Measurements from ENCODE around the gene EVA1A.

The EVA1A gene

DNA sequence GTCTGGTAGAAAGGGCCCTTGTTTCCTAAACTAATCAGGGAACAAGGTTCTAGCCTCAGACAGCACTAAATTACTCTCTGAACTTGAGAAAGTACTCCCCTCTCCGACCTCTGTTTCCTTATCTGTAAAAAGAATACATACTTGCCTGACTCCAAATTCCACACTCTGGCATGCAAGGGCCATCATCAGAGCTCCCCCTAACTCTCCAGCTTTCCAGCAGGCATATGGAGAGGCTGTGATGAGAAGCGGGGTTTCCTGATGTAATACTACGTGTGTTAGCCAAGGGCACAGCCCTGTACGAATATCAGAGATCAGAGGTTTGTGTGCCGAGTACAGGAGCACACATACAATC is 1.8 kb upstream of the EVA1A start:
- Histone ChIP-seq H3K27me3 (ENCODE audit: control insufficient read depth, insufficient read depth, low read length) (no peaks in the 10 kb centered on the region), H3K9me3 (ENCODE audit: control insufficient read depth, insufficient read depth, low read length) (no peaks in the 10 kb centered on the region), H3K27ac (ENCODE audit: low read length) (no peak overlapping the region), H3K4me3 (ENCODE audit: low read length) (no peak overlapping the region), H3K4me1 (ENCODE audit: control insufficient read depth, insufficient read depth, low read length) (no peaks in the 10 kb centered on the region), H3K36me3 (ENCODE audit: control insufficient read depth, insufficient read depth, low read length) (no peaks in the 10 kb centered on the region)
- no peak for DNase-seq (ENCODE audit: low read depth, low spot score)
- WGBS (ENCODE audit: insufficient coverage, insufficient read length) = no CpG with 5 or more reads among the region's 5 CpGs

DNA sequence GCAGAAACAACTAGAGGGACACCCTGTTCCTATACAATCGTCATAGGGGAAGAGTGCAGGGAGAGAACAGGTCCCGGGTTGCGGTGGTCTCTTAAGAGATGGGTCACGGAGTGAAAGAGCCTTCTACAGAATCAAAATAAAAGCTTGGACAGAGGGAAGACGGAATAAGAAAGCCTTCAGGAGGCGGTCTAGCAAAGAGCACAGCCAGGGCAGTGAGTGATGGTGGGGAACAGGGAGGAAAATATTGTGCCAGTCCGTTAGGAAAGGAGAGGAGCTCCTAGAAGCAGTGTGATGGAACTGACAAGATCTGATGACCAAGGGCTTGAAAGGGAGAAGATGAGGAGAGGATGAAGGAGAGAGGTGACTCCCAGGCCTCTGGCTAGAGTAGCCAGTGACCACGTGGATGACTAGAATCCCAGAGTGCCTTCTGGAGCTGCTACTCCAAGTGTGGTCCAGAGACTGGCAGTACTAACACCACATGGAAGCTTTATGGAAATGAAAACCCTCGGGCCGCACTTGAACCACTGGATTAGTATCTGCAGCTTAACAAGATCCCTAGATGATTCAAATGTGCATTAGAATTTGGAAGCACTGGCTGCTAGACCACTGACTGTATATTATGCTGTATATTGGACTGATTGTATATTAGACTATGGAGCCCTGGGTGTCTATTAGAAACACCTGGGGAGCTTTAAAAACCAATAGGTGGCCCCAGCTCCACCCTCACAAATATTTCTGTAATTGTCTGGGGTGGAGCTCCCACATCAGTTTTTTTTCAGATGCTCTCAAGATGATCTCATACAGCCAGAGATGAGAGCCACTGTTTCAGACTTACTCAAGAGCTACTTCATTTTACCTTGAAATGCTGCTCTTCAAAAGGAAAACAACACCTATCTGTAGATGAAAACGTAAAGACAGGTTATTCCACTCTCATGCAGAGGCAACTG is 1.1 kb upstream of the EVA1A start:
- no peak for DNase-seq (ENCODE audit: low read depth, low spot score)
- H3K27ac ChIP-seq (ENCODE audit: low read length) = no peak overlapping the region

DNA sequence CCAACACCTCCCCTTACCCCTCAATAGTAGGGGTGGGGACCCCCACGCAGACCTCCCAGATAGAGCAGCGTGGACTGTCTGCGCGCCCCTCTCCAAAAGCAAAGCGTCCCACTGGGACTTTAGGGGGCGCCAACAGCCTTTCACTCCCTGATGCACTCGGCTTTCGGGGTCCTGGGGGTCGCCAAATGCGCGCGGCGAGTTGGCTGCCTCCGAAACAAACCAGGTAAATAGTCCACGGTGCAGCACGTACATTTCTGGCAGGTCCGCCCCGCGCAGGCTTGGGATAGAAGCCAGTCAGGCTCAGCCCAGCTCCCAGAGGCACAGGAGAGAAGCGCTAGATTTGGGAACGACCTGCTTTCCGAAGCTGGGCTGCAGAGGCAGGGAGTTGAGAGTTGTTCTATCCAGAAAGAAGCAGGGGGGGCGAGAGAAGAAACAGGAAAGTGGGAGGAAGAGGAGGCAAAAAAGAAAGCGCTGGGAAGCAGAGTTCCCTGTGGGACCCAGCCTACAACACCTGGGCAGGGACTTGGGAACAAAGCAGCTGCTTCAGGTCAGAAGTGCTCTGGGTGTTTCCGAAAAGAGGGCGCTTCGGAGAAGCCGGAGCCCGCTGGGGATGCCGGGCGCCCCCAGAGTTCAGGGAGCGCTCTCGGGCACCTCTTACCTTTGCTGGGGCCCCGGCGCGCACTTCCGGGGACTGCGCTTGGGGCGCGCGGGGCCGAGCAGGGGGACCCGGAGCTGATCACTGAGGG is 544 bp downstream of the EVA1A start:
- peak overlapping the region; percentile 80 for H3K4me3 ChIP-seq (ENCODE audit: low read length)
- H3K36me3 ChIP-seq (ENCODE audit: control insufficient read depth, insufficient read depth, low read length) = no peaks in the 10 kb centered on the region
- H3K27ac ChIP-seq (ENCODE audit: low read length) = no peak overlapping the region
- WGBS (ENCODE audit: insufficient coverage, insufficient read length) = no CpG with 5 or more reads among the region's 43 CpGs
- H3K9me3 ChIP-seq (ENCODE audit: control insufficient read depth, insufficient read depth, low read length) = no peaks in the 10 kb centered on the region
- H3K4me1 ChIP-seq (ENCODE audit: control insufficient read depth, insufficient read depth, low read length) = no peaks in the 10 kb centered on the region
- DNase-seq (ENCODE audit: low read depth, low spot score) = no peak
- no peaks in the 10 kb centered on the region for H3K27me3 ChIP-seq (ENCODE audit: control insufficient read depth, insufficient read depth, low read length)

More for the DNA sequence above, 1.1 kb upstream of the EVA1A start:
- no peaks in the 10 kb centered on the region for H3K4me1 ChIP-seq (ENCODE audit: control insufficient read depth, insufficient read depth, low read length)
- H3K9me3 ChIP-seq (ENCODE audit: control insufficient read depth, insufficient read depth, low read length) = no peaks in the 10 kb centered on the region
- no peaks in the 10 kb centered on the region for H3K36me3 ChIP-seq (ENCODE audit: control insufficient read depth, insufficient read depth, low read length)
- WGBS (ENCODE audit: insufficient coverage, insufficient read length) = no CpG with 5 or more reads among the region's 11 CpGs
- H3K4me3 ChIP-seq (ENCODE audit: low read length) = no peak overlapping the region
- H3K27me3 ChIP-seq (ENCODE audit: control insufficient read depth, insufficient read depth, low read length) = no peaks in the 10 kb centered on the region

DNA sequence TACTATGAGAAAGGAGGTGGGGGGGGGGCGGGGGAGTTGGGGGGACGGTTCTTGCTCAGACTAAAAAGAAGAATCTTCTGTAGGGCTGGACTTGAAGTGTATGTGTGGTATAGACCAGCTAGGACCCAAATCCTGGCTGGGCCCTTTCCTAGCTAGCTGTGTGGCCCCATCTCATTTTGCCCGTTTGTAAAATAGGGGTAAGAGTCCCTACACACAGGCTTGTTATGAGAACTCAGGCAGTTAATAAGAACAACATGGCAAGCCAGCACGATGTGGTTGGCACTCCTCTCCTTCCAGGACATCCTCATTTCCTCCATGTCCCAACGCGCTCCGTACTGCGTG is 1.1 kb downstream of the EVA1A start:
- Histone ChIP-seq H3K4me1 (ENCODE audit: control insufficient read depth, insufficient read depth, low read length) (0 out of 2 replicates have a peak, but pooled peaks cover 3% of the 10 kb centered on the region), H3K27me3 (ENCODE audit: control insufficient read depth, insufficient read depth, low read length) (no peaks in the 10 kb centered on the region), H3K4me3 (ENCODE audit: low read length) (peak overlapping the region; percentile 80; the same call in 1 of the 2 replicates), H3K27ac (ENCODE audit: low read length) (no peak overlapping the region), H3K9me3 (ENCODE audit: control insufficient read depth, insufficient read depth, low read length) (no peaks in the 10 kb centered on the region), H3K36me3 (ENCODE audit: control insufficient read depth, insufficient read depth, low read length) (no peaks in the 10 kb centered on the region)
- no CpG with 5 or more reads among the region's 8 CpGs for WGBS (ENCODE audit: insufficient coverage, insufficient read length)
- DNase-seq (ENCODE audit: low read depth, low spot score) = no peak

DNA sequence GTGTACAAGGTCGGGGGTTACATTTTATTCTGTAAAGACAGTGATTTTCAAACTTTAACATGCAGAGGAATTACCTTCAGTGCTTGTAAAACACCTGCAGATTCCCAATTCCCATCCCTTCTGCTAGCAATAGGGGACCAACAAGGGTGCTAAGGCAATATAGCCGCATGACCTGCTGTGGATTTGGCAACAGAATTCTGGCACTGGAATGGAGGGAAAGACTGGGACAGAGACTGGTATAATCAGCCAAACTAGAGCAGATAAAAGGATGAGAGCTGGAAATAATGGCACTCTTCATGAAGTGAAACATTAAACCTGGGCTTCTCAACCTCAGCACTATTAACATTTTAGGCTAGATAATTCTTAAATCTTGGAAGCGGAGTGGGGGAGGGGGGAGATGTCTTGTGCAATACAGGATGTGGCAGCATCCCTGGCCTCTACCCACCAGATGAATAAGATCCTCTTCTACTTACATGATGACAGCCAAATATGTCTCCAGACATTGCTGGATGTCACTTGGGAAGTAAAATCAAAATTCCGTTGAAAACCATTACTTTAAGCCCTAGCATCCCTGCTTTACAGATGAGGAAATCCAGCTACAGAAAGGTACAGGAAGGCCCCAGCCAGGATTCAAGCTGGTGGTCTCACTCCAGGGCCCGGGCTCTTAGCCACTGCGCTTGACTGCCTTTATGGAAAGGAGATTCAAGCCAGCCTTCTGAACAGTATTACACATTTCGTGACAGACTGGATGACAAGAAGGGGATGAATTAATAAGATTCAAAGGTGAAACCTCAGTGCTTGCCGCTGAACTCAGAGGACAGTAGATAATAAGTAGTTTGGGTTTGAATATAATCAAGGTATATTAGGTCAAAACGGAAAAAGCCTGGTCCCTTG is 1.7 kb downstream of the EVA1A start:
- Histone ChIP-seq H3K4me1 (ENCODE audit: control insufficient read depth, insufficient read depth, low read length) (0 out of 2 replicates have a peak, but pooled peaks cover 4% of the 10 kb centered on the region), H3K27me3 (ENCODE audit: control insufficient read depth, insufficient read depth, low read length) (no peaks in the 10 kb centered on the region), H3K9me3 (ENCODE audit: control insufficient read depth, insufficient read depth, low read length) (no peaks in the 10 kb centered on the region), H3K27ac (ENCODE audit: low read length) (no peak overlapping the region), H3K36me3 (ENCODE audit: control insufficient read depth, insufficient read depth, low read length) (no peaks in the 10 kb centered on the region), H3K4me3 (ENCODE audit: low read length) (no peak overlapping the region)
- DNase-seq (ENCODE audit: low read depth, low spot score) = no peak
- no CpG with 5 or more reads among the region's 9 CpGs for WGBS (ENCODE audit: insufficient coverage, insufficient read length)

DNA sequence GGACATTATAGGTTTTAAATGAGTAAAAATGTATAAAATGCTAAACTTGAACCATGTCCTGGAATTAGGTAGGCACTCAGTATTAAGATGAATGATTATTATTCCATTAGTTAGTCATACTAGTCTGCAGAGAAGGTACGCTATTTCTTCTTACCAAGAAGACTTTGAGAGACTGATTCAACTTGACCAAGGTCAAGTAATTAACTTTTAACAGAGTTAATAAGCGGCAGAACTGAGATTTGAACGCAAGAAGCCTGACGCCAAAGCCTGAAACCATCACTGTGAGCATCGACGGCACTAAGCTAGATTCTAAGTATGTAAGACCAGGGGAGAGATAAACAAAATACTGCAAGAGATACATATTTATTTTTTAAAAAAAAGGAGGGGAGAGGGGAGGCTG is 2.6 kb downstream of the EVA1A start:
- Histone ChIP-seq H3K9me3 (ENCODE audit: control insufficient read depth, insufficient read depth, low read length) (no peaks in the 10 kb centered on the region), H3K4me3 (ENCODE audit: low read length) (no peak overlapping the region)
- no peak for DNase-seq (ENCODE audit: low read depth, low spot score)

DNA sequence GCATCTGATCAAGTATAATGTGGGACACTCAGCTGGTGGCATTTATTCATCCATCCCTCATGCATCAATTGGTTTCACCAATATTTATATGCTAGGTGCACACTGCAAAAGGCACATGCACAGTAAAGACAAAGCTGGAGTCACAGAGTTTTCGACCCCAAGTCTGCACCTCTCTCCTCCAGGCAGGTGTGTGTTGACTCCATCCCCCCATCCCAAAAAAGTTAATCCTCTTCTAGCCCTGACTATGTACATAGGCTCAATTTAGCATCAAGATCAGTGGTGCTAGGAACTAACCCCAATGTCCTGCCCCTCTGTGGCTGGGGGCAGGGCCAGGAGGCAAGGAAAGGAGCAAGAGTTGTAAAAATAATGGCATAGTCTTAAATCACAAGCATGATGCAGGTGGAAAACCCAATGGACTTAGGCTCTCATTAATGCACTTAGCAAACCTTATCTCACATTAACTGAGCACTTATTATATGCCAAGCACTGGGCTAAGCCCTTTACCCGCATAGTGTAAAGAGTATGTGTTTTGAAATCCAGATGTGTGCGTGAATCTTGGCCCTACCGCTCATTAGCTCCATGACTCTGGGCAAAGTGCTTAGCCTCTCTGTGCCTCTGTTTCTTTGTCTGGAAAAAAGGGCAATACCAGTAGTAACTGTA is 3.1 kb downstream of the EVA1A start:
- WGBS (ENCODE audit: insufficient coverage, insufficient read length) = no CpG with 5 or more reads among the region's 4 CpGs
- no peak for DNase-seq (ENCODE audit: low read depth, low spot score)
- Histone ChIP-seq H3K27me3 (ENCODE audit: control insufficient read depth, insufficient read depth, low read length) (no peaks in the 10 kb centered on the region), H3K4me3 (ENCODE audit: low read length) (no peak overlapping the region), H3K36me3 (ENCODE audit: control insufficient read depth, insufficient read depth, low read length) (no peaks in the 10 kb centered on the region), H3K4me1 (ENCODE audit: control insufficient read depth, insufficient read depth, low read length) (peaks cover 10% of the 10 kb centered on the region; the same call in 1 of the 2 replicates), H3K9me3 (ENCODE audit: control insufficient read depth, insufficient read depth, low read length) (no peaks in the 10 kb centered on the region), H3K27ac (ENCODE audit: low read length) (no peak overlapping the region)

More for the DNA sequence above, 2.6 kb downstream of the EVA1A start:
- Histone ChIP-seq H3K36me3 (ENCODE audit: control insufficient read depth, insufficient read depth, low read length) (no peaks in the 10 kb centered on the region), H3K4me1 (ENCODE audit: control insufficient read depth, insufficient read depth, low read length) (peaks cover 10% of the 10 kb centered on the region; the same call in 1 of the 2 replicates), H3K27me3 (ENCODE audit: control insufficient read depth, insufficient read depth, low read length) (no peaks in the 10 kb centered on the region), H3K27ac (ENCODE audit: low read length) (no peak overlapping the region)
- no CpG with 5 or more reads among the region's 6 CpGs for WGBS (ENCODE audit: insufficient coverage, insufficient read length)

DNA sequence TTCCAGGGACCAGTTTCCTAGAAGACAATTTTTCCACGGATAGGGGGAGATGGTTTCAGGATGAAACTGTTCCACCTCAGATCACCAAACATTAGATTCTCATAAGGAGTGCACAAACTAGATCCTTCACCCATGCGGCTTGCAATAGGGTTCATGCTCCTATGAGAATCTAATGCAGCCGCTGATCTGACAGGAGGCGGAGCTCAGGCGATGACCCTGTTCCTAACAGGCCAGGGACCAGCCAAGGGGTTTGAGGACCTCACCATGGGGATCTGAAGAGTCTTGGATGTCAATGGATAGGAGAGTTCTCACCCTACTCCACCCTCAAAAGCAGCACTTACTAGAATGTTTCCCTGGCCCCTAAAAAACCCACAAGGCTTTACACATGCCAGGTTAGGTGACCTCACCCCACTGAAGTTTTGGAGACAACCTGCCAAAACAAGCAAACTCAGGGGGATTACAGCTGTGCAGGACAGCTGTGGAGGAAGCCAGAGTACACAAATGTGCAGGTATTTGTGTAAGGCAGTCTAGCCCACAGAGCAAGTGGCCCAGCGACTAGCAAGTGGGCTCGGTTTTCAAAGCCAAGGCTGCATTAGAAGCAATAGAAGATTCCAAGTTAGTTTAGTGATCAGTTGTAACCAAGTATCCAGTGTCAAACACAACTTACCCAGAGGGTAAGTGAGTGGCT is 3.9 kb downstream of the EVA1A start:
- H3K27ac ChIP-seq (ENCODE audit: low read length) = no peak overlapping the region
- H3K27me3 ChIP-seq (ENCODE audit: control insufficient read depth, insufficient read depth, low read length) = no peaks in the 10 kb centered on the region
- no peak overlapping the region for H3K4me3 ChIP-seq (ENCODE audit: low read length)
- no peaks in the 10 kb centered on the region for H3K9me3 ChIP-seq (ENCODE audit: control insufficient read depth, insufficient read depth, low read length)
- no peaks in the 10 kb centered on the region for H3K36me3 ChIP-seq (ENCODE audit: control insufficient read depth, insufficient read depth, low read length)
- peaks cover 10% of the 10 kb centered on the region; the same call in 1 of the 2 replicates for H3K4me1 ChIP-seq (ENCODE audit: control insufficient read depth, insufficient read depth, low read length)
- DNase-seq (ENCODE audit: low read depth, low spot score) = no peak
- no CpG with 5 or more reads among the region's 7 CpGs for WGBS (ENCODE audit: insufficient coverage, insufficient read length)

DNA sequence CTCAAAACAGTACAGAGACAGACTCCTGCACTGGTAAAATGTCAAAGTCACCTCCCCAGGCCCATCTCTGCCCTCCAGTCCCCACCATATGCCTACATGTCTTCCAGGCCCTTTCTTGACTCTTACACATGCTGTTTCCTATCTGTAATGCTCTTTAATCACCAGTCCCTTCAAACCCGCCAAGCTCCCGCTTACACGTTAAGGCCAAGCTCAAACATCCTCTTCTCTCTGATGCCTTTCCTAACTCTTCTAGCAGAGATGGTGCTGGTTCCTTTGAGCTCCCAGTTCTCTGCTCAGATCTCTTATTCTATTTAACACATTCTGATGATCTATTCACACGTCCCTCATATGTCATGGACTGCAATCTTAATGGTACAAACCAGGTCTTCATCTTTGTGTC is 5.0 kb downstream of the EVA1A start:
- Histone ChIP-seq H3K4me3 (ENCODE audit: low read length) (no peak overlapping the region), H3K27ac (ENCODE audit: low read length) (no peak overlapping the region), H3K27me3 (ENCODE audit: control insufficient read depth, insufficient read depth, low read length) (no peaks in the 10 kb centered on the region), H3K36me3 (ENCODE audit: control insufficient read depth, insufficient read depth, low read length) (no peaks in the 10 kb centered on the region), H3K4me1 (ENCODE audit: control insufficient read depth, insufficient read depth, low read length) (peaks cover 10% of the 10 kb centered on the region; the same call in 1 of the 2 replicates), H3K9me3 (ENCODE audit: control insufficient read depth, insufficient read depth, low read length) (no peaks in the 10 kb centered on the region)
- no peak for DNase-seq (ENCODE audit: low read depth, low spot score)
- WGBS (ENCODE audit: insufficient coverage, insufficient read length) = no CpG with 5 or more reads among the region's 4 CpGs

All from iPS DF 6.9 (cell line).